Adipocyte (in vitro differentiated cells): ENCODE measurements around the gene ZNF792.
"Not testable (repeated sequence)": the region's sequence is repeated elsewhere in the genome, so short reads cannot be mapped to it uniquely, and the experiment has no call there.

Experiments
- DNase-seq: peaks from one replicate; pipeline ENCODE4 v3.0.0-alpha.2; 2015; ENCODE audit warnings: low read depth
- H3K27me3 ChIP-seq: replicated peaks from 2 replicates; pipeline ENCODE4 v1.7.0; 2013; ENCODE audit warnings: mild to moderate bottlenecking, low read length, moderate library complexity; ENCODE audit not compliant: control insufficient read depth, insufficient read depth
- H3K36me3 ChIP-seq: 2 replicates; pipeline ENCODE4 v1.7.0; 2013; ENCODE audit warnings: low read length, mild to moderate bottlenecking, moderate library complexity; ENCODE audit not compliant: control insufficient read depth, insufficient read depth, severe bottlenecking
- H3K4me1 ChIP-seq: 2 replicates; pipeline ENCODE4 v1.7.0; 2013; ENCODE audit warnings: mild to moderate bottlenecking, low read length, moderate library complexity; ENCODE audit not compliant: control insufficient read depth, insufficient read depth
- H3K4me3 ChIP-seq: 2 replicates; pipeline ENCODE4 v1.7.0; 2013; ENCODE audit warnings: mild to moderate bottlenecking, low read length, moderate library complexity
- H3K9ac ChIP-seq: 2 replicates; pipeline ENCODE4 v1.7.0; 2013; ENCODE audit warnings: mild to moderate bottlenecking, low read length, moderate library complexity
- H3K9me3 ChIP-seq: 2 replicates; pipeline ENCODE4 v1.7.0; 2013; ENCODE audit warnings: mild to moderate bottlenecking, low read length, moderate library complexity; ENCODE audit not compliant: control insufficient read depth

The ZNF792 gene

GRCh38 chr19:34982275-34982674, 18.2 kb upstream of the ZNF792 start:
- peaks cover 4% of the 10 kb centered on the region for H3K4me1 ChIP-seq
- H3K9ac ChIP-seq: no peak overlapping the region
- H3K4me3 ChIP-seq: no peak overlapping the region
- H3K9me3 ChIP-seq: peaks cover 4% of the 10 kb centered on the region
- no peak for DNase-seq
- no peaks in the 10 kb centered on the region for H3K36me3 ChIP-seq
- H3K27me3 ChIP-seq: peaks cover 7% of the 10 kb centered on the region

GRCh38 chr19:34979819-34980640, 16.0 kb upstream of the ZNF792 start:
- H3K9me3 ChIP-seq: peaks cover 12% of the 10 kb centered on the region
- DNase-seq: no peak
- H3K4me1 ChIP-seq: peaks cover 4% of the 10 kb centered on the region
- H3K27me3 ChIP-seq: peaks cover 7% of the 10 kb centered on the region
- H3K4me3 ChIP-seq: no peak overlapping the region
- no peak overlapping the region for H3K9ac ChIP-seq
- H3K36me3 ChIP-seq: no peaks in the 10 kb centered on the region

GRCh38 chr19:34976611-34977010, 12.6 kb upstream of the ZNF792 start:
- H3K9me3 ChIP-seq: peaks cover 9% of the 10 kb centered on the region
- no peaks in the 10 kb centered on the region for H3K36me3 ChIP-seq
- H3K4me1 ChIP-seq: peaks cover 15% of the 10 kb centered on the region
- no peak overlapping the region for H3K4me3 ChIP-seq
- no peak overlapping the region for H3K9ac ChIP-seq
- H3K27me3 ChIP-seq: peaks cover 17% of the 10 kb centered on the region
- DNase-seq: no peak

DNA sequence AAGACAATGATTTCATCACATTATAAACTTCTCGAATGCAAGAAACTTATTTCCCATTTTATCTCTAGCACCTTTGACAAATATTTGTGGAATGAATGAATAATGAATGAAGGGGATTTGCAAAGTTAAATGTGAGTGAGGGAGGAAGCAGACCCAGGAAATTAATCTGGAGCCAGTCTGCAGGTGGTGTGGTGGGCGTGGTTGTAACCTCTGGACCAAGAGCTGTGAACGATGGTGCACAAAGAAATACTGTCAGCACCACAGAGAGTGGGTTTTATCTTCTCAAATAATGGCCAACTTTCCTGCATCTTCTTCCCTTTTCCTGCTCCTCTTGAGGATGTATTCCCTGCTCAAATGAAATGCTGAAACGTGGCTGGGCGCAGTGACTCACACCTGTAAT, 11.0 kb upstream of the ZNF792 start:
- peaks cover 15% of the 10 kb centered on the region for H3K4me1 ChIP-seq
- no peak overlapping the region for H3K9ac ChIP-seq
- no peak for DNase-seq
- H3K27me3 ChIP-seq: peaks cover 17% of the 10 kb centered on the region
- no peak overlapping the region for H3K4me3 ChIP-seq
- H3K9me3 ChIP-seq: peaks cover 9% of the 10 kb centered on the region
- H3K36me3 ChIP-seq: no peaks in the 10 kb centered on the region

- Histone ChIP-seq H3K4me3 (no peak overlapping the region), H3K36me3 (no peaks in the 10 kb centered on the region), H3K4me1 (peaks cover 15% of the 10 kb centered on the region)
Observed at GRCh38 chr19:34974646-34975045, 10.6 kb upstream of the ZNF792 start.

DNA sequence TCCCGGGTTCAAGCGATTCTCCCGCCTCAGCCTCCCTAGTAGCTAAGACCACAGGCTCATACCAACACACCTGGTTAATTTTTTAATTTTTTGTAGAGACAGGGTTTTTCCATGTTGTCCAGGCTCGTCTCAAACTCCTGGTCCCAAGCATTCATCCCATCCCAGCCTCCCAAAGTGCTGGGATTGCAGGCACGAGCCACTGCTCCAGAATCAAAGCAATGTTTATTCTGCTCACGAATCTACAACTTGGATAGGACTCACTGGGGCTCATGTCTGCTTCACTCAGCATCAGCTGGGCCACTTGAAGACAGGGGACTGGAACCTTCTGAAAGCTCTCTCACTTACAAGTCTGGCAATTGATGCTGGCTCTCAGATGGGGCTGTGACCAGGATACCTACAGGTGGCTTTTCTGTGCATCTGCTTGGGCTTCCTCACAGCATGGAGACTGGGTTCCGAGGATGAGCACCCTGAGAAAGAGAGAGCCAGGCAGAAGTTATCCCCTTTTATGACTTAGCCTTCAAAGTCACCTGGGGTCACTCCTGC, 8.2 kb upstream of the ZNF792 start:
- Histone ChIP-seq H3K9ac (no peak overlapping the region), H3K9me3 (peaks cover 14% of the 10 kb centered on the region), H3K27me3 (peaks cover 10% of the 10 kb centered on the region), H3K4me3 (no peak overlapping the region), H3K36me3 (no peaks in the 10 kb centered on the region), H3K4me1 (peaks cover 15% of the 10 kb centered on the region)
- DNase-seq: no peak

More at GRCh38 chr19:34974646-34975045, 10.6 kb upstream of the ZNF792 start:
- Histone ChIP-seq H3K9me3 (peaks cover 9% of the 10 kb centered on the region), H3K9ac (no peak overlapping the region), H3K27me3 (peaks cover 17% of the 10 kb centered on the region)
- DNase-seq: no peak

GRCh38 chr19:34970185-34970780, 6.3 kb upstream of the ZNF792 start:
- H3K9me3 ChIP-seq, DNase-seq, H3K36me3 ChIP-seq, H3K27me3 ChIP-seq, H3K4me3 ChIP-seq, H3K9ac ChIP-seq: not testable (repeated sequence)
- peaks cover 12% of the 10 kb centered on the region for H3K4me1 ChIP-seq

- Histone ChIP-seq H3K36me3 (no peaks in the 10 kb centered on the region), H3K9ac (no peak overlapping the region), H3K4me1 (peaks cover 8% of the 10 kb centered on the region), H3K27me3 (peaks cover 10% of the 10 kb centered on the region), H3K9me3 (peaks cover 5% of the 10 kb centered on the region), H3K4me3 (no peak overlapping the region)
- DNase-seq: no peak
Observed at GRCh38 chr19:34969721-34970120, 5.7 kb upstream of the ZNF792 start.

GRCh38 chr19:34967551-34967950, 3.5 kb upstream of the ZNF792 start:
- Histone ChIP-seq H3K36me3 (no peaks in the 10 kb centered on the region), H3K27me3 (peaks cover 8% of the 10 kb centered on the region), H3K9ac (no peak overlapping the region), H3K4me3 (no peak overlapping the region), H3K4me1 (peaks cover 5% of the 10 kb centered on the region), H3K9me3 (peaks cover 5% of the 10 kb centered on the region)
- DNase-seq: no peak

GRCh38 chr19:34965505-34965904, 1.5 kb upstream of the ZNF792 start:
- not testable (repeated sequence) for H3K9me3 ChIP-seq, H3K4me1 ChIP-seq

DNA sequence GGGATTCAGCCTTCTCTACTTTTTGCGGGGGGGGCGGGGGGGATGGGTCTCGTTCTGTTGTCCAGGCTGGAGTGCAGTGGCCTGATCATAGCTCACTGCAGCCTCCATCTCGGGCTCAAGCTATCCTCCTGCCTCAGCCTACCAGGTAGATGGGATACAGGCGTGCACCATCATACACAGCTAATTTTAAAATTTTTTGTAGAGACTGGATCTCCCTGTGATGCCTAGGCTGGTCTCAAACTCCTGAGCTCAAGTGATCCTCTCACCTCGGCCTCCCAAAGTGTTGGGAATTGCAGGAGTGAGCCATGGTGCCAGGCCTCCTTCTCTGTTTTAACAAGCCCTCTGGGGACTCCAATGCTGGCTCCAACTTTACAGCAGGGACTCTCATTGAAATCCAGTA, 569 bp upstream of the ZNF792 start:
- Histone ChIP-seq H3K4me1 (peaks cover 8% of the 10 kb centered on the region), H3K9ac (no peak overlapping the region), H3K36me3 (peaks cover 5% of the 10 kb centered on the region), H3K9me3 (peaks cover 13% of the 10 kb centered on the region), H3K4me3 (no peak overlapping the region), H3K27me3 (no peaks in the 10 kb centered on the region)
- DNase-seq: no peak

More at GRCh38 chr19:34965505-34965904, 1.5 kb upstream of the ZNF792 start:
- DNase-seq, H3K27me3 ChIP-seq, H3K36me3 ChIP-seq, H3K4me3 ChIP-seq, H3K9ac ChIP-seq: not testable (repeated sequence)
